IMR-90 (cell line): ENCODE measurements around the gene RAB28. TPM values are rescaled to one million over a fixed set of nuclear protein-coding genes. Genes with fewer than 3 reads are reported as not detected.
"Not testable (repeated sequence)": the region's sequence is repeated elsewhere in the genome, so short reads cannot be mapped to it uniquely, and the experiment has no call there.

ENCODE experiments used
- ATAC-seq: fragments of 200-7000 bp; cut with Tn5 transposase; 2 replicates; pipeline ENCODE4 v1.9.1; 2020; ENCODE audit warnings: low read depth, mild to moderate bottlenecking, moderate library complexity
- BruUV-seq: library from RNA; stranded (reverse); fragments of 400-500 nt; replicated peaks from 2 replicates; lab custom pipeline; 2021; lab: Mats Ljungman, UMichigan
- CTCF ChIA-PET: fragments of 300-600 bp; formaldehyde crosslinking; extraction: SDS; loops from one replicate; lab custom pipeline; 2021; ENCODE audit warnings: antibody characterized with exemption; lab: Yijun Ruan, JAX
- POLR2A ChIA-PET: fragments of 300-600 bp; sonication (Branson Sonifier 250); formaldehyde crosslinking; loops from one replicate; lab custom pipeline; 2022; ENCODE audit warnings: antibody characterized with exemption; ENCODE audit not compliant: unreplicated experiment; lab: Charles Lee
- DNase-seq: peaks from one replicate; pipeline ENCODE4 v3.0.0; 2013
- H2AFZ ChIP-seq: replicated peaks from 2 replicates; pipeline ENCODE3; 2013; ENCODE audit warnings: low read length, mild to moderate bottlenecking; ENCODE audit not compliant: poor library complexity
- H2AK5ac ChIP-seq: 2 replicates; pipeline ENCODE4 v1.6.1; 2013; ENCODE audit warnings: low read depth, low read length, inconsistent platforms
- H2AK9ac ChIP-seq: replicated peaks from 2 replicates; pipeline ENCODE3; 2013; ENCODE audit warnings: mild to moderate bottlenecking, low read depth, low read length, moderate library complexity; ENCODE audit not compliant: poor library complexity
- H2BK120ac ChIP-seq: 2 replicates; pipeline ENCODE4 v1.6.1; 2013; ENCODE audit warnings: low read depth, low read length, inconsistent platforms
- H2BK15ac ChIP-seq: 3 replicates; pipeline ENCODE4 v1.6.1; 2013; ENCODE audit warnings: low read depth, low read length, inconsistent platforms
- H2BK20ac ChIP-seq: 2 replicates; pipeline ENCODE4 v1.6.1; 2013; ENCODE audit warnings: low read depth, mild to moderate bottlenecking, inconsistent platforms, low read length, moderate library complexity
- H2BK5ac ChIP-seq: 2 replicates; pipeline ENCODE4 v1.6.1; 2013; ENCODE audit warnings: mild to moderate bottlenecking, low read depth, low read length, inconsistent platforms; ENCODE audit not compliant: poor library complexity, severe bottlenecking
- H3K14ac ChIP-seq: replicated peaks from 2 replicates; pipeline ENCODE4 v1.6.1; 2013; ENCODE audit warnings: low read depth, low read length, inconsistent platforms
- H3K18ac ChIP-seq: 2 replicates; pipeline ENCODE4 v1.6.1; 2013; ENCODE audit warnings: low read depth, low read length, control low read depth
- H3K23ac ChIP-seq: 2 replicates; pipeline ENCODE4 v1.6.1; 2013; ENCODE audit warnings: low read depth, low read length, inconsistent platforms
- H3K27ac ChIP-seq: 2 replicates; pipeline ENCODE4 v1.5.1; 2013; ENCODE audit warnings: mild to moderate bottlenecking, control low read depth, low read length; ENCODE audit not compliant: insufficient read depth
- H3K27me3 ChIP-seq: 2 replicates; pipeline ENCODE4 v1.6.1; 2013; ENCODE audit warnings: low read length; ENCODE audit not compliant: control insufficient read depth, insufficient read depth
- H3K36me3 ChIP-seq: 2 replicates; pipeline ENCODE4 v1.6.1; 2013; ENCODE audit warnings: low read length, mixed read lengths; ENCODE audit not compliant: control insufficient read depth, insufficient read depth
- H3K4ac ChIP-seq: 2 replicates; pipeline ENCODE4 v1.6.1; 2013; ENCODE audit warnings: low read depth, low read length, inconsistent platforms
- H3K4me1 ChIP-seq: 2 replicates; pipeline ENCODE4 v1.6.1; 2013; ENCODE audit warnings: low read length, mixed read lengths; ENCODE audit not compliant: control insufficient read depth, insufficient read depth
- H3K4me2 ChIP-seq: 2 replicates; pipeline ENCODE4 v1.6.1; 2013; ENCODE audit warnings: low read depth, mild to moderate bottlenecking, control low read depth, low read length, moderate library complexity
- H3K4me3 ChIP-seq: 2 replicates; pipeline ENCODE4 v1.5.1; 2013; ENCODE audit warnings: low read depth, mild to moderate bottlenecking, control low read depth, low read length, moderate library complexity; ENCODE audit not compliant: insufficient read depth
- H3K56ac ChIP-seq: 2 replicates; pipeline ENCODE4 v1.6.1; 2013; ENCODE audit warnings: low read length, inconsistent platforms; ENCODE audit not compliant: insufficient read depth; ENCODE audit errors: extremely low read depth
- H3K79me1 ChIP-seq, 2 experiments: 2 replicates each; pipeline ENCODE4 v1.6.1; 2013; ENCODE audit warnings: low read length in 2 of 2, inconsistent platforms in 1 of 2, low read depth in 1 of 2
- H3K9ac ChIP-seq: 2 replicates; pipeline ENCODE4 v1.6.1; 2013; ENCODE audit warnings: low read depth, low read length, control low read depth
- H3K9me1 ChIP-seq: 2 replicates; pipeline ENCODE4 v1.6.1; 2013; ENCODE audit warnings: low read length, inconsistent platforms; ENCODE audit not compliant: insufficient read depth
- H3K9me3 ChIP-seq: 2 replicates; pipeline ENCODE4 v1.6.1; 2013; ENCODE audit warnings: low read length; ENCODE audit not compliant: control insufficient read depth, insufficient read depth
- H4K20me1 ChIP-seq: 2 replicates; pipeline ENCODE4 v1.6.1; 2013; ENCODE audit warnings: low read length, inconsistent platforms; ENCODE audit not compliant: insufficient read depth
- H4K5ac ChIP-seq: 2 replicates; pipeline ENCODE4 v1.6.1; 2013; ENCODE audit warnings: mild to moderate bottlenecking, low read depth, low read length, control low read depth
- H4K8ac ChIP-seq, 2 experiments: 2 replicates each; pipeline ENCODE4 v1.6.1; 2013; ENCODE audit warnings: low read depth in 2 of 2, low read length in 2 of 2, control low read depth in 1 of 2, inconsistent platforms in 1 of 2
- H4K91ac ChIP-seq: 2 replicates; pipeline ENCODE4 v1.6.1; 2013; ENCODE audit warnings: low read depth, low read length, inconsistent platforms; ENCODE audit not compliant: insufficient read depth
- MAFK ChIP-seq: IDR thresholded peaks from 2 replicates; pipeline ENCODE4 v1.6.1; 2012; ENCODE audit warnings: low read depth, low read length, improper control_type of control experiment
- MAZ ChIP-seq: IDR thresholded peaks from 2 replicates; pipeline ENCODE4 v1.6.1; 2012; ENCODE audit warnings: low read depth, mild to moderate bottlenecking, low read length, improper control_type of control experiment, moderate library complexity, borderline replicate concordance
- MXI1 ChIP-seq: IDR thresholded peaks from 2 replicates; pipeline ENCODE4 v1.6.1; 2012; ENCODE audit warnings: low read depth, mild to moderate bottlenecking, low read length, moderate library complexity, borderline replicate concordance
- WGBS, 2 experiments: methylation state at CpG; one replicate each; pipeline versions ENCODE4 v1.1.5 to v1.1.7; 2013; ENCODE audit warnings: missing lambda C conversion rate in 2 of 2; ENCODE audit not compliant: insufficient read length in 1 of 2; ENCODE audit errors: extremely low coverage in 2 of 2; 5-methylcytosine and 5-hydroxymethylcytosine counted together
- dilution Hi-C: fragments of 300-500 bp; cut with HindIII; formaldehyde crosslinking; loops from one replicate; pipeline ENCODE4 v1.14.3; 2018; ENCODE audit warnings: low sequenced_read_pairs; ENCODE audit not compliant: unreplicated experiment
- in situ Hi-C: fragments of 300-500 bp; cut with MboI; formaldehyde crosslinking; loops from 3 replicates; pipeline ENCODE4 v1.14.3; 2019; ENCODE audit warnings: low sequenced_read_pairs, inconsistent platforms, mixed read lengths
- intact Hi-C: fragments of 100-400 bp; cut with micrococcal nuclease; formaldehyde crosslinking; loops from 2 replicates; pipeline ENCODE4 v1.10.0; 2022
- polyA plus RNA-seq, 3 experiments: library from polyadenylated mRNA; depleted of rRNA; stranded (reverse); fragments of >200 nt; gene quantifications; 2 replicates each; pipeline ENCODE4 v1.2.3, GENCODE V29; 2012; ENCODE audit warnings: low replicate concordance in 1 of 3
- total RNA-seq: library from RNA; depleted of rRNA; stranded (reverse); fragments of >200 nt; gene quantifications from 2 replicates; pipeline ENCODE4 v1.2.3, GENCODE V29; 2012

Gene RAB28
- total and polyA plus RNA-seq, 2 of the 4 experiments (the other 2 are of a cell fraction) = 7.5 to 10.8 TPM

DNA sequence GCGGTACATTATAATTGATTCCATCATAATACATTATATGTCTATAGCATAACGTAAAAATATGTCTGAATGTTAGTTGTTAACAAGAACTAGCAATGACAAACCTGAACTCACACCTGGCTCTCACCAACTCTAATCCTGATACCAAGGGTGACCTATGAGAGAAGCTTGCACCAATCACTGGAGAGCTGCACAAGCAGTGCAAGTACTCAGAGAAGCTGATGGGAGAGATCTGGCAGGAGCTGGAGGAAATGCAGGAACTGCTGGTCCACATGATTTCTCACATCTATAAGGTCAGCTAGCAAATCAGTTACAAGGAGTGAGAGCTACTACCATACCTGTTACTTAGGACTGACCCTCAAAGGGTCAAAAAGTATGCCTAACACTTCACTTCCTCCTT, 74.8 kb downstream of the RAB28 start:
- no CpG with 5 or more reads among the region's 2 CpGs for WGBS, 2 experiments
- no peak overlapping the region for H4K8ac ChIP-seq
- DNase-seq (no peak), ATAC-seq (no peak)
- dilution Hi-C loops (no loop called here), intact Hi-C loops (no loop called here), in situ Hi-C loops (no loop called here)
- H3K27ac ChIP-seq = no peak overlapping the region
- no peak overlapping the region for H3K4me2 ChIP-seq
- no peak overlapping the region for H2BK15ac ChIP-seq
- H4K20me1 ChIP-seq = no peaks in the 10 kb centered on the region
- H3K27me3 ChIP-seq = no peaks in the 10 kb centered on the region
- no peak overlapping the region for H2BK120ac ChIP-seq
- H2AK5ac ChIP-seq = no peak overlapping the region
- CTCF ChIA-PET = no interaction called here
- H2BK20ac ChIP-seq = no peak overlapping the region
- no peak overlapping the region for H3K9ac ChIP-seq
- TF ChIP-seq MAZ (no peak), MAFK (no peak), MXI1 (no peak)
- POLR2A ChIA-PET = no interaction called here
- peaks cover 0 to 16% of the 10 kb centered on the region in 2 experiments; a peak in 3 of 4 replicates for H3K79me1 ChIP-seq
- H2AK9ac ChIP-seq = no peak overlapping the region
- H4K5ac ChIP-seq = no peak overlapping the region
- H3K4me3 ChIP-seq = no peak overlapping the region
- no peak overlapping the region for H2AFZ ChIP-seq
- no peak overlapping the region for H2BK5ac ChIP-seq
- no TSS peak for BruUV-seq
- no peaks in the 10 kb centered on the region for H3K9me3 ChIP-seq
- no peak overlapping the region for H4K91ac ChIP-seq
- no peak overlapping the region for H3K4ac ChIP-seq
- no peaks in the 10 kb centered on the region for H3K36me3 ChIP-seq
- H3K18ac ChIP-seq = no peak overlapping the region
- H3K4me1 ChIP-seq = no peaks in the 10 kb centered on the region
- H3K23ac ChIP-seq = no peak overlapping the region
- no peak overlapping the region for H3K56ac ChIP-seq
- H3K14ac ChIP-seq = no peak overlapping the region
- H3K9me1 ChIP-seq = no peaks in the 10 kb centered on the region

DNA sequence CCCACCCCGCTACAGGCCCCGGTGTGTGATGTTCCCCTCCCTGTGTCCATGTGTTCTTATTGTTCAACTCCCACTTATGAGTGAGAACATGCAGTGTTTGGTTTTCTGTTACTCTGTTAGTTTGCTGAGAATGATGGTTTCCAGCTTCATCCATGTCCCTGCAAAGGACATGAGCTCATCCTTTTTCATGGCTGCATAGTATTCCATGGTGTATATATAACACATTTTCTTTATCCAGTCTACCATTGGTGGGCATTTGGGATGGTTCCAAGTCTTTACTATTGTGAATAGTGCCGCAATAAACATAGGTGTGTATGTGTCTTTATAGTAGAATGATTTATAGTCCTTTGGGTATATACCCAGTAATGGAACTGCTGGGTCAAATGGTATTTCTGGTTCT, 78.0 kb downstream of the RAB28 start:
- H2BK120ac ChIP-seq, H2AFZ ChIP-seq, CTCF ChIA-PET, POLR2A ChIA-PET, H3K79me1 ChIP-seq, H2BK15ac ChIP-seq, H3K56ac ChIP-seq, H4K91ac ChIP-seq, intact Hi-C loops, H4K20me1 ChIP-seq, in situ Hi-C loops, H3K4me1 ChIP-seq, H4K5ac ChIP-seq, H3K9me1 ChIP-seq, H3K9me3 ChIP-seq, H3K36me3 ChIP-seq, H3K18ac ChIP-seq, H2BK5ac ChIP-seq, H3K4me2 ChIP-seq, dilution Hi-C loops, H4K8ac ChIP-seq, H3K14ac ChIP-seq, H3K4me3 ChIP-seq, H2BK20ac ChIP-seq, H3K4ac ChIP-seq, H2AK5ac ChIP-seq, ATAC-seq, H2AK9ac ChIP-seq, H3K9ac ChIP-seq, BruUV-seq, H3K27me3 ChIP-seq, H3K23ac ChIP-seq, H3K27ac ChIP-seq, DNase-seq: not testable (repeated sequence)
- no CpG with 5 or more reads among the region's 3 CpGs for WGBS, 2 experiments
